SK-N-SH (cell line): ENCODE measurements around the gene ORM1. TPM values are rescaled to one million over a fixed set of nuclear protein-coding genes. Genes with fewer than 3 reads are reported as not detected.

Experiments used
- CTCF ChIA-PET: fragments of 300-600, 350-600 bp; formaldehyde crosslinking; extraction: SDS; loops from one replicate; lab custom pipeline; 2021; lab: Yijun Ruan, JAX
- POLR2A ChIA-PET: fragments of 350-600 bp; sonication (Branson Sonifier 250); formaldehyde crosslinking; extraction: SDS; loops from one replicate; lab custom pipeline; 2020; ENCODE audit warnings: antibody characterized with exemption, inconsistent platforms; lab: Yijun Ruan, JAX
- DNase-seq: peaks from one replicate; pipeline ENCODE4 v3.0.0; 2012
- H2AFZ ChIP-seq: fragments of 200-600 bp; sonication (generic); 2 replicates; pipeline ENCODE4 v1.8.1; 2016; ENCODE audit warnings: antibody characterized with exemption, mild to moderate bottlenecking, low read depth
- H3F3A ChIP-seq: fragments of 200-600 bp; sonication (generic); replicated peaks from 2 replicates; pipeline ENCODE3; 2016; ENCODE audit warnings: antibody characterized with exemption, mild to moderate bottlenecking; ENCODE audit not compliant: insufficient read depth
- H3K27ac ChIP-seq, 2 experiments: fragments of 200-500 bp in 1 of 2; fragments of 200-600 bp in 1 of 2; sonication (Bioruptor generic) in 1 of 2; sonication (generic), shearing (Covaris generic) in 1 of 2; 2 replicates each; pipeline versions ENCODE4 v1.5.1 to v1.6.1; 2014 to 2016; ENCODE audit warnings: low read depth in 2 of 2, inconsistent platforms in 1 of 2, low read length in 1 of 2, mild to moderate bottlenecking in 1 of 2, mixed read lengths in 1 of 2
- H3K27me3 ChIP-seq: fragments of 200-600 bp; sonication (generic), shearing (Covaris generic); 2 replicates; pipeline ENCODE4 v1.6.1; 2016; ENCODE audit warnings: mixed run types; ENCODE audit not compliant: insufficient read depth
- H3K36me3 ChIP-seq, 2 experiments: fragments of 200-500 bp in 1 of 2; fragments of 200-600 bp in 1 of 2; sonication (Bioruptor generic) in 1 of 2; sonication (generic) in 1 of 2; replicated peaks in 1 of 2; 2 replicates each; pipeline versions ENCODE3 to v1.5.1; 2014 to 2016; ENCODE audit warnings: low read length in 1 of 2, mild to moderate bottlenecking in 1 of 2; ENCODE audit not compliant: insufficient read depth in 2 of 2, control insufficient read depth in 1 of 2
- H3K4me1 ChIP-seq, 2 experiments: fragments of 200-500 bp in 1 of 2; fragments of 200-600 bp in 1 of 2; sonication (Bioruptor generic) in 1 of 2; sonication (generic), shearing (Covaris generic) in 1 of 2; 2 replicates each; pipeline versions ENCODE4 v1.5.1 to v1.6.1; 2014 to 2016; ENCODE audit warnings: low read depth in 1 of 2, low read length in 1 of 2, mixed run types in 1 of 2; ENCODE audit not compliant: insufficient read depth in 2 of 2, control insufficient read depth in 1 of 2
- H3K4me2 ChIP-seq: fragments of 200-600 bp; sonication (generic), shearing (Covaris generic); 2 replicates; pipeline ENCODE4 v1.6.1; 2017; ENCODE audit warnings: mixed run types
- H3K4me3 ChIP-seq, 2 experiments: fragments of 200-500 bp in 1 of 2; fragments of 200-600 bp in 1 of 2; sonication (Bioruptor generic) in 1 of 2; sonication (generic), shearing (Covaris generic) in 1 of 2; 2 replicates each; pipeline versions ENCODE4 v1.5.1 to v1.8.1; 2014 to 2016; ENCODE audit warnings: low read depth in 2 of 2, inconsistent platforms in 1 of 2, low read length in 1 of 2, mild to moderate bottlenecking in 1 of 2, mixed read lengths in 1 of 2, moderate library complexity in 1 of 2
- H3K79me2 ChIP-seq: fragments of 200-600 bp; sonication (generic); 2 replicates; pipeline ENCODE4 v1.8.1; 2017; ENCODE audit warnings: mild to moderate bottlenecking; ENCODE audit not compliant: insufficient read depth
- H3K9ac ChIP-seq: fragments of 200-600 bp; sonication (generic); 2 replicates; pipeline ENCODE4 v1.6.1; 2017; ENCODE audit warnings: mixed run types
- H3K9me2 ChIP-seq: fragments of 200-600 bp; sonication (generic); 2 replicates; pipeline ENCODE4 v1.6.1; 2017; ENCODE audit warnings: mixed run types
- H3K9me3 ChIP-seq: fragments of 200-600 bp; sonication (generic); 2 replicates; pipeline ENCODE4 v1.6.1; 2017; ENCODE audit warnings: mixed run types, mild to moderate bottlenecking, moderate library complexity
- H4K20me1 ChIP-seq: fragments of 200-600 bp; sonication (generic); 2 replicates; pipeline ENCODE4 v1.6.1; 2017; ENCODE audit warnings: mild to moderate bottlenecking, mixed run types; ENCODE audit not compliant: insufficient read depth
- GATA2 ChIP-seq: sonication (generic); formaldehyde crosslinking; IDR thresholded peaks from 2 replicates; pipeline ENCODE4 v1.5.0; 2020; ENCODE audit warnings: mild to moderate bottlenecking, missing genetic modification reagents
- IRF3 ChIP-seq: fragments of 150-350 bp; IDR thresholded peaks from 2 replicates; pipeline ENCODE4 v1.6.1; 2016; ENCODE audit warnings: mild to moderate bottlenecking, low read depth, low read length
- JUND ChIP-seq: IDR thresholded peaks from 2 replicates; pipeline ENCODE4 v1.4.0; 2012
- NFIC ChIP-seq: IDR thresholded peaks from 2 replicates; pipeline ENCODE4 v1.4.0; 2012; ENCODE audit warnings: borderline replicate concordance
- RAD21 ChIP-seq: IDR thresholded peaks from 2 replicates; pipeline ENCODE4 v1.6.1; 2012; ENCODE audit warnings: mild to moderate bottlenecking, low read length
- TAF1 ChIP-seq: IDR thresholded peaks from 2 replicates; pipeline ENCODE4 v1.6.1; 2012; ENCODE audit warnings: low read depth, mild to moderate bottlenecking, low read length, moderate library complexity, borderline replicate concordance
- TEAD4 ChIP-seq: IDR thresholded peaks from 2 replicates; pipeline ENCODE4 v1.4.0; 2012; ENCODE audit warnings: mild to moderate bottlenecking, borderline replicate concordance; ENCODE audit not compliant: insufficient read depth
- WGBS: methylation state at CpG from one replicate; pipeline ENCODE4 v1.1.6; 2017; ENCODE audit warnings: low lambda C conversion rate; 5-methylcytosine and 5-hydroxymethylcytosine counted together
- polyA plus RNA-seq, 3 experiments: library from polyadenylated mRNA; depleted of rRNA; stranded (reverse); fragments of >200 nt; gene quantifications; 2 replicates each; pipeline ENCODE4 v1.2.3, GENCODE V29; 2012
- TF ChIP-seq, protein P1 (sequence below): IDR thresholded peaks from 2 replicates; pipeline ENCODE4 v1.6.1; 2012; ENCODE audit warnings: mild to moderate bottlenecking, low read depth, low read length, moderate library complexity
- TF ChIP-seq, protein P2 (sequence below): IDR thresholded peaks from 2 replicates; pipeline ENCODE4; 2012

ORM1 gene
- polyA plus RNA-seq, 1 of the 3 experiments (the other 2 are of a cell fraction) = not detected

DNA sequence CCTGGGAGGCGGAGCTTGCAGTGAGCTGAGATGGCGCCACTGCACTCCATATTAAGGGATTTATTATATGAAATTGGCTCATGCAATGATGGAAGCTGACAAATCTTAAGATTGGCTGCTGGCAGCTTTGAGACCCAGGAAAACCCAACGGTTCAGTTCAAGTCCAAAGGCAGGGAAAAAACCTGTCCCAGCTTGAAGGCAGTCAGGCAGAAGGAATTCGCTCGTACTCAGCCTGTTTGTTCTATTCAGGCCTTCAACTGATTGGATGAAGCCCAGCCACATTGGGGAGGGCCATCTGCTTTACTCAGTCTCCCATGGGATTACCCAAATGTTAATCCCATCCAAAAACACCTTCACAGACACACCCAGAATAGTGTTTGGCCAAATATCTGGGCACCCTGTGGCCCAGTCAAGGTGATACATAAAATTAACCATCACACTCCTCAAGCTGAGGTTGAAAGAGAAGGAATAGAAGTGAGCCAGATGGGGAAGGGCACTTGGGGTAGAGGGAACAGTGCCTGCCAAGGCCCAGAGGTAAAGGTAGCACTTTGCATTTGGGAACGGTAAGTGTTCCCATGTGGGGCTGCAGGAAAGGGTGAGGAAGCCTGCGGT lies 8.5 kb upstream of the ORM1 start:
- ChIA-PET CTCF (interaction anchor here (0.8 to 2.3 kb wide), 5 partner anchors 24 to 231 kb away, joined by 3 to 15 read pairs (median 8); no protein-coding TSS in a partner anchor), POLR2A (no interaction called here)
- H3K79me2 ChIP-seq = no peaks in the 10 kb centered on the region
- H3K4me3 ChIP-seq = no peak overlapping the region
- peaks cover 0 to 3% of the 10 kb centered on the region in 2 experiments for H3K36me3 ChIP-seq
- WGBS = 93% methylated on average over 7 of the region's 7 CpGs
- H3K27ac ChIP-seq = no peak overlapping the region
- no peaks in the 10 kb centered on the region for H4K20me1 ChIP-seq
- no peak for DNase-seq
- H3K27me3 ChIP-seq = no peaks in the 10 kb centered on the region
- H3K4me1 ChIP-seq = peaks cover 0 to 3% of the 10 kb centered on the region in 2 experiments; a peak in 1 of 4 replicates
- no peak for TF ChIP-seq TAF1
- TF ChIP-seq RAD21 = no peak
- TF ChIP-seq JUND = no peak
- TF ChIP-seq, protein P1, sequence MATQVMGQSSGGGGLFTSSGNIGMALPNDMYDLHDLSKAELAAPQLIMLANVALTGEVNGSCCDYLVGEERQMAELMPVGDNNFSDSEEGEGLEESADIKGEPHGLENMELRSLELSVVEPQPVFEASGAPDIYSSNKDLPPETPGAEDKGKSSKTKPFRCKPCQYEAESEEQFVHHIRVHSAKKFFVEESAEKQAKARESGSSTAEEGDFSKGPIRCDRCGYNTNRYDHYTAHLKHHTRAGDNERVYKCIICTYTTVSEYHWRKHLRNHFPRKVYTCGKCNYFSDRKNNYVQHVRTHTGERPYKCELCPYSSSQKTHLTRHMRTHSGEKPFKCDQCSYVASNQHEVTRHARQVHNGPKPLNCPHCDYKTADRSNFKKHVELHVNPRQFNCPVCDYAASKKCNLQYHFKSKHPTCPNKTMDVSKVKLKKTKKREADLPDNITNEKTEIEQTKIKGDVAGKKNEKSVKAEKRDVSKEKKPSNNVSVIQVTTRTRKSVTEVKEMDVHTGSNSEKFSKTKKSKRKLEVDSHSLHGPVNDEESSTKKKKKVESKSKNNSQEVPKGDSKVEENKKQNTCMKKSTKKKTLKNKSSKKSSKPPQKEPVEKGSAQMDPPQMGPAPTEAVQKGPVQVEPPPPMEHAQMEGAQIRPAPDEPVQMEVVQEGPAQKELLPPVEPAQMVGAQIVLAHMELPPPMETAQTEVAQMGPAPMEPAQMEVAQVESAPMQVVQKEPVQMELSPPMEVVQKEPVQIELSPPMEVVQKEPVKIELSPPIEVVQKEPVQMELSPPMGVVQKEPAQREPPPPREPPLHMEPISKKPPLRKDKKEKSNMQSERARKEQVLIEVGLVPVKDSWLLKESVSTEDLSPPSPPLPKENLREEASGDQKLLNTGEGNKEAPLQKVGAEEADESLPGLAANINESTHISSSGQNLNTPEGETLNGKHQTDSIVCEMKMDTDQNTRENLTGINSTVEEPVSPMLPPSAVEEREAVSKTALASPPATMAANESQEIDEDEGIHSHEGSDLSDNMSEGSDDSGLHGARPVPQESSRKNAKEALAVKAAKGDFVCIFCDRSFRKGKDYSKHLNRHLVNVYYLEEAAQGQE = no peak
- TF ChIP-seq, protein P2, sequence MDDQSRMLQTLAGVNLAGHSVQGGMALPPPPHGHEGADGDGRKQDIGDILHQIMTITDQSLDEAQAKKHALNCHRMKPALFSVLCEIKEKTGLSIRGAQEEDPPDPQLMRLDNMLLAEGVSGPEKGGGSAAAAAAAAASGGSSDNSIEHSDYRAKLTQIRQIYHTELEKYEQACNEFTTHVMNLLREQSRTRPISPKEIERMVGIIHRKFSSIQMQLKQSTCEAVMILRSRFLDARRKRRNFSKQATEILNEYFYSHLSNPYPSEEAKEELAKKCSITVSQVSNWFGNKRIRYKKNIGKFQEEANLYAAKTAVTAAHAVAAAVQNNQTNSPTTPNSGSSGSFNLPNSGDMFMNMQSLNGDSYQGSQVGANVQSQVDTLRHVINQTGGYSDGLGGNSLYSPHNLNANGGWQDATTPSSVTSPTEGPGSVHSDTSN = no peak
- TF ChIP-seq NFIC = no peak
- no peak for TF ChIP-seq TEAD4
- TF ChIP-seq GATA2 (CRISPR knock-in tag) = no peak
- TF ChIP-seq IRF3 = no peak
- no peaks in the 10 kb centered on the region for H3F3A ChIP-seq
- no peaks in the 10 kb centered on the region for H3K9me3 ChIP-seq
- H3K4me2 ChIP-seq = no peak overlapping the region
- H3K9me2 ChIP-seq = no peaks in the 10 kb centered on the region
- H3K9ac ChIP-seq = no peak overlapping the region
- no peak overlapping the region for H2AFZ ChIP-seq
